Testis (tissue), 2 donors: ENCODE results near the gene CFAP68.

ENCODE experiments used
- POLR2A ChIP-seq: fragments of 450-650 bp; IDR thresholded peaks from one replicate; pipeline ENCODE4 v1.6.1; 2017; ENCODE audit warnings: antibody characterized with exemption, mild to moderate bottlenecking, moderate library complexity
- TF ChIP-seq, protein P1 (sequence below), 3 experiments: fragments of 450-650 bp in 2 of 3; fragments of 200-600 bp in 1 of 3; sonication (generic) in 1 of 3; IDR thresholded peaks; one replicate each; pipeline ENCODE4 v1.5.1; 2016 to 2019; ENCODE audit warnings: antibody characterized with exemption in 3 of 3, mild to moderate bottlenecking in 2 of 3, moderate library complexity in 1 of 3

DNA sequence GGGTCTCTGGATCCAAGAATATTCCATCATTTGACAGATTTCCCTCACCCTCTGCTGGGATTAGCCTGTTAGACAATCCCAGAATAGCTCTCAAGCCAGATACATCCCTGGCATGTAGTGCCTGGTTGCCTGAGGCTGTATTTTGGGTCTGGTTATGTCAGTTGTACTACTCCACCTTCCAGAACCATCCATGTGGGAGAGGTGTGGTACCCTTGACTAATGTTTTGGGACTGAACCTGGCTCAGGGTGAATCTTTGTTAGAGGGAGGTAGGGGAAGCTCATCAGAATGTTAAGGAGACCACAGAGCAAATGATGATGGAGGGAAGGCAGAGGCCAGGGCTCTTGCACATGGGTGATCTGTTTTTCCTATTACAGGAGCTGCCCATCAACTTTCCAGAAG is 44.6 kb downstream of the CFAP68 start:
- TF ChIP-seq, protein P1, sequence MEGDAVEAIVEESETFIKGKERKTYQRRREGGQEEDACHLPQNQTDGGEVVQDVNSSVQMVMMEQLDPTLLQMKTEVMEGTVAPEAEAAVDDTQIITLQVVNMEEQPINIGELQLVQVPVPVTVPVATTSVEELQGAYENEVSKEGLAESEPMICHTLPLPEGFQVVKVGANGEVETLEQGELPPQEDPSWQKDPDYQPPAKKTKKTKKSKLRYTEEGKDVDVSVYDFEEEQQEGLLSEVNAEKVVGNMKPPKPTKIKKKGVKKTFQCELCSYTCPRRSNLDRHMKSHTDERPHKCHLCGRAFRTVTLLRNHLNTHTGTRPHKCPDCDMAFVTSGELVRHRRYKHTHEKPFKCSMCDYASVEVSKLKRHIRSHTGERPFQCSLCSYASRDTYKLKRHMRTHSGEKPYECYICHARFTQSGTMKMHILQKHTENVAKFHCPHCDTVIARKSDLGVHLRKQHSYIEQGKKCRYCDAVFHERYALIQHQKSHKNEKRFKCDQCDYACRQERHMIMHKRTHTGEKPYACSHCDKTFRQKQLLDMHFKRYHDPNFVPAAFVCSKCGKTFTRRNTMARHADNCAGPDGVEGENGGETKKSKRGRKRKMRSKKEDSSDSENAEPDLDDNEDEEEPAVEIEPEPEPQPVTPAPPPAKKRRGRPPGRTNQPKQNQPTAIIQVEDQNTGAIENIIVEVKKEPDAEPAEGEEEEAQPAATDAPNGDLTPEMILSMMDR (IDR thresholded peaks at IDR 0.05) = no peak
- no peak for TF ChIP-seq POLR2A
